GM12801 (cell line): ENCODE measurements around the gene GALC.

Experiments
- CTCF ChIP-seq: IDR thresholded peaks from one replicate; pipeline ENCODE4 v1.5.1; 2011; ENCODE audit warnings: control low read depth; ENCODE audit not compliant: insufficient read length; ENCODE audit errors: extremely low read depth

GALC gene

GRCh38 chr14:87995500-87996290, 2.7 kb upstream of the GALC start:
- TF ChIP-seq CTCF = no peak

GRCh38 chr14:87994974-87995373, 2.0 kb upstream of the GALC start:
- no peak for TF ChIP-seq CTCF

GRCh38 chr14:87992346-87992717, 650 bp downstream of the GALC start:
- no peak for TF ChIP-seq CTCF

- TF ChIP-seq CTCF = no peak
These were observed 2.3 kb downstream of the GALC start for GRCh38 chr14:87990682-87991081.

DNA sequence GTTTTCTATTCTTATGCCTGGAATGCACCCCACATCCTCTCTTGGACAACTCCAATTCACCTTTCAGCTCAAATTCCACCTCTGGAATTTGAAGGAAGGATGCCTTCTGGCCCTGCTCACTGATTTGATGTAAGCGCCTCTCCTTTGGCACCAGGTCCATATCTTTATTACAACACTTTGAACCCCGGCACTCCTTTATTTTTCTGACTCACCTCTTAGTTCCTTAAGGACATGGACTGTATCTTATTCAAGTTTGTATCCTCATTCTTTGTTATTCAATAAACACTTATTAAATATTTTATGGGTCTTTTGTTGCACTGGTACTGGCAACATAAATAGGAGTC, 3.1 kb downstream of the GALC start:
- TF ChIP-seq CTCF = no peak

GRCh38 chr14:87989221-87989955, 3.6 kb downstream of the GALC start:
- TF ChIP-seq CTCF = no peak

- TF ChIP-seq CTCF = no peak
These were observed 13.3 kb downstream of the GALC start for GRCh38 chr14:87979689-87980088.
